Fibroblast of peridontal ligament (primary cell): ENCODE data around the gene TPSAB1.
"Not testable (repeated sequence)": the region's sequence is repeated elsewhere in the genome, so short reads cannot be mapped to it uniquely, and the experiment has no call there.

ENCODE experiments used
- DNase-seq: peaks from one replicate; pipeline ENCODE4 v3.0.0-alpha.2; 2010; ENCODE audit errors: extremely low read depth

TPSAB1 gene

GRCh38 chr16:1247903-1248537 lies 7.5 kb downstream of the TPSAB1 start:
- not testable (repeated sequence) for DNase-seq

- DNase-seq, result not testable (repeated sequence)
Measured at GRCh38 chr16:1249031-1249755, 8.7 kb downstream of the TPSAB1 start.

GRCh38 chr16:1253701-1254364 lies 13.3 kb downstream of the TPSAB1 start:
- not testable (repeated sequence) for DNase-seq

GRCh38 chr16:1254821-1255220 lies 14.3 kb downstream of the TPSAB1 start:
- not testable (repeated sequence) for DNase-seq

DNA sequence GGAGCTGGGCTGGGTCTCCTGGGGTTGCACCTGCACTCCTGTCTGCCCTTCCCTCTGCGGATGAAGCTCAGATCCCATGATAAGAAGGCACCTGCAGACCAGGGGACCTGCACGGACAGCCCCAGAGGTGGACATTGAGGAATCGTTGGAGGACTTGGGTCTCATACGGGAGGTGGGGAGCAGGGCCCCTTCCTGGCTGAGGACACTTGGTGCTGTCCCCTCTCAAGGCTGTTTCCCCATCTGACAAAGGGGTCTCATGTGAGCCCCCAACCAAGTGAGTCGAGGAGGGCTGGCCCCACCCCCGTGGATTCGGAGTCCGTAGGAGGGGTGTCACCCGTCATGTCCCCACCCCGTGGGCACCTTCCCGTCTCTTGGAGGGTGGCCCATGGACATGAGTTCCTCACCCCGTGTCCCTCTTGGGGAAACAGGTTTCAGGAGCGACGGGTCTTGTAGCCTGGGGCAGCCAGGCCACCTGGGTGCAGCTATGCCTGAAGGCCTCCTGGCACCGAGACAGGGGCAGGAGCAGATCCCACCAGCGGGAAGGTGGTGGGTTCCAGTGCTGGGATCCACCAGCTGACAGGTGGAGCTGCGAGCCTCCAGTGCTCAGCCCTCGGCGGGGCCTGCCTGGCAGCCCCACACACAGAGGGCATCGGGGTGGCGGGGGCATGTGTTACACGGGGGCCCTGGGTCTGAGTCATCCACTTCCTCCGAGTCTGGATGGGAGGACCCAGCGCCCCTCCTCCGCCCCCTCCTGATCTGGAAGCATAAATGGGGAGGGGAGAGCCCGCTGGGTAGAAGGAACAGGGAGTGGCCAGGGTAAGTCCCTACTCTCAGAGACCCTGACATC lies 15.0 kb downstream of the TPSAB1 start, which contains the start of gene TPSD1:
Gene TPSD1, plus strand, starts transcription at position 794 of the 847 bp plus-strand sequence. CDS start 212 bp downstream, outside the sequence.
- not testable (repeated sequence) for DNase-seq

DNA sequence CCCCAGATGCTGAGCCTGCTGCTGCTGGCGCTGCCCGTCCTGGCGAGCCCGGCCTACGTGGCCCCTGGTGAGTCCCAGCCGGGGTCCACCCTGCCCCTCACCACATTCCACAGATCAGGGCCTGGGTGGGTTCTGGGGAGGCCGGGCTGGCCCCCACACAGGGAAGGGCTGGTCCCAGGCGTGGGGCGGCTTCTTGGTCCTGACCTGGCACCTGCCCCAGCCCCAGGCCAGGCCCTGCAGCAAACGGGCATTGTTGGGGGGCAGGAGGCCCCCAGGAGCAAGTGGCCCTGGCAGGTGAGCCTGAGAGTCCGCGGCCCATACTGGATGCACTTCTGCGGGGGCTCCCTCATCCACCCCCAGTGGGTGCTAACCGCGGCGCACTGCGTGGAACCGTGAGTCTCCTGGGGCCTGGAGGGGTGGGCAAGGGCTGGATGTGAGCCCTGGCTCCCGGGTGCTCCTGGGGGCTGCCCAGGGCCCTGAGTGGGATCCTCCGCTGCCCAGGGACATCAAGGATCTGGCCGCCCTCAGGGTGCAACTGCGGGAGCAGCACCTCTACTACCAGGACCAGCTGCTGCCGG lies 15.9 kb downstream of the TPSAB1 start:
- DNase-seq, result not testable (repeated sequence)

GRCh38 chr16:1256874-1257322 lies 16.4 kb downstream of the TPSAB1 start:
- DNase-seq, result no peak

DNA sequence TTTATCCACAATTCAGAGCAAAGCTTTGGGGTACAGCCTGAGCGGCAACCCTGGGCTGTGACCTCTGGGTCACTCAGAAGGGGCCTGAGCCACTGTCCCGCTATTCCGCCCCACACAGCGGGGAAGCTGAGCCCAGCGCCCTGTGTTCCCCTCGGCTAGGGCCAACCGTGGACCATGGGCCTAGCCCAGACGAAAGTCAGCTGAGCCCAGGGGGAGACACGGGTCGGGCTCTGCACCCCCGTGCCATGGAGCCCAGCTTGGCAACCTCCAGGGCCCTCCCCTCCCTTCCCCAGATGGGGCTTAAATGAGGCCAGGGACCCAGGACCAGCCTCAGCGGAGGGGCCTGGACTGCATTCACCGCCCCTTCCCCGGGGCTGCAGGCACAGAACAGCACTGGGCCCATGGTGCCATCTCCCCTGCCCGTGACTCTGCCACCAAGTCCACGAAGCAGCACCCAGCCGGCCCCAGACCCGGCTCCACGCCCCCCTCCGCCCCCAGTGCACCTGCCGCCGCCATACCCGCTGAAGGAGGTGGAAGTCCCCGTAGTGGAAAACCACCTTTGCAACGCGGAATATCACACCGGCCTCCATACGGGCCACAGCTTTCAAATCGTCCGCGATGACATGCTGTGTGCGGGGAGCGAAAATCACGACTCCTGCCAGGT lies 17.2 kb downstream of the TPSAB1 start:
- no peak for DNase-seq

GRCh38 chr16:1258225-1258600 lies 17.7 kb downstream of the TPSAB1 start:
- DNase-seq, result no peak

DNA sequence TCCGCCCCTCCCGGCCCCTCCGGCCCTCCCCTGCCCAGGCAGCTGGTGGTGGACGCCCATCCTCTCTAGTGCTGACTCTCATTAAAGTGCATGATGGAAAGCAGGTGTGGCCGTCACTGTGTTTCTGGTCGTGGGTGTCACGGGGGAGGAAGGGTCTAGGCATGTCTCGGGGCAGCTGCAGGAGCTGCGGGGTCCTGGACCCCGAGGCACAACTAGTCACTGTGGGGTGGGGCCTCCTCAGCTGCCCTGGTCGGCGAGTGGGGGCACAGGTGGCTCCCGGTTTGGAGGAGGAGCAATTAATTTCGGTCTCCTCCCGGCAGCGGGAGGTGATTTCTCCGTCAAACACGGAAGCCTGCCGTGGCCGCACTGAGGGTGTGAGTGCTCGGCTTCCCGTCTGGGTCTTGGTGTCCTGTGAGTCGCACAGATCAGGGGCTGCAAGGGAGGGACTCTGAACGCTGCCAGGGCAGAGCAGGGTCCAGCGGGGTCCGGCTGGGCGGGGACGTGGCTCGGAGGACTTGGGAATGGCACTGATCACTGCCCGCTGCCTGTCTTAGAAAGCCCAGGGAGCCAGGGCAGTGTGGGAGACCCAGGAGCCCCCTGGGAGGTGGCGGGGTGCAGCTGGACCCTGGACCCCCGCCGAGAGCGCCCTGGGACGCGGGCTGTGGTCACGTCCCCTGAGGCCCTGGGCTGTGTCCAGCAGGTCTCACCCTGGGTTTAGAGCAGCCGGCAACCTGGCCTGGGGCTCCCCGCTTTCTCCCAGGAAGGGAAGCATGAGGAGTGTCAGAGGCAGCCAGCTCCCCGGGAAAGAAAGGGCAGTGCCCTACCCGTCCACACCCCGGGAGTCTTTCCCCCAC lies 18.6 kb downstream of the TPSAB1 start:
- DNase-seq, result no peak

DNA sequence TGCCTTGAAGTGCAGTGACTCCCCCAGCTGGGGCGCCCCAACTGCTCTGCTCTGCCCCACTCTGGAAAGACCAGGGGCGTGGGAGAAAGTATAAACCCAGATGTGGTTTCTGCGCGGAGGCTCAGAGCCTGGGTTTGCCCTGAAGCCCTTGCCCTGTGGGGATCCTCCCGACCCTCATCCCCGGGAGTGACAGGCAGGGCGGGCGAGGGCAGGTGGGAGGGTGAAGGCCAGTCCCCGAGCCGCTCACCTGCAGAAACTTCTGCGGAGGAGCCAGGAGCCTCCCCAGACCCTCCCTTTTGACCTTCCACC lies 19.2 kb downstream of the TPSAB1 start:
- no peak for DNase-seq

DNA sequence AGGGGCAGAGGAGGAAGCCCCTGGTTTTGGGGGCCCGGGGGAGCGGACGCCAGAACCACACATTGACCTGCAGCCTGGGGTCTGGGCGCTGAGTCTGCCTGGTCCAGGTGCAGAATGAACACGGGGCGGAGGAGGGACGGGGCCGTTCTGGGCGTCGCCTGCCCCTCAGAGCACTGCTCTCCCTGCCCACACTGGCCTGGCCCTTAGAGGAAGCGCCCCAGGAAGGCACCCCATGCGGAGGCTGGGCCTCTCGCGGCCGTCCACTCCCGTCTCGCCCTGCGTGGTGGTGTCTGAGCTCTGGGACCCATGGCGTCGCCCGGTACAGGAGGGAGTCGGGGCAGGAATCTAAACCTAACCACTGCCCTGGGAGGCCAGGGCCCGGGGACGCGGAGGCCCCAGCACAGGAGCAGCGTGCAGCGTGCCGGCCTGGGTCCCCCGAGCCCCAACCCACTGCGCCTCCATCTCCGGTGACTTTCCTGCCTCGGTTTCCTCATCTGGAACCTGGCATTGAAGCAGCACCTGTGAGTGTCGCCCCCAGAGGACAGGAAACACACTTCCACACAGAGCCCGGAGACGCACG lies 19.7 kb downstream of the TPSAB1 start:
- DNase-seq, result no peak

DNA sequence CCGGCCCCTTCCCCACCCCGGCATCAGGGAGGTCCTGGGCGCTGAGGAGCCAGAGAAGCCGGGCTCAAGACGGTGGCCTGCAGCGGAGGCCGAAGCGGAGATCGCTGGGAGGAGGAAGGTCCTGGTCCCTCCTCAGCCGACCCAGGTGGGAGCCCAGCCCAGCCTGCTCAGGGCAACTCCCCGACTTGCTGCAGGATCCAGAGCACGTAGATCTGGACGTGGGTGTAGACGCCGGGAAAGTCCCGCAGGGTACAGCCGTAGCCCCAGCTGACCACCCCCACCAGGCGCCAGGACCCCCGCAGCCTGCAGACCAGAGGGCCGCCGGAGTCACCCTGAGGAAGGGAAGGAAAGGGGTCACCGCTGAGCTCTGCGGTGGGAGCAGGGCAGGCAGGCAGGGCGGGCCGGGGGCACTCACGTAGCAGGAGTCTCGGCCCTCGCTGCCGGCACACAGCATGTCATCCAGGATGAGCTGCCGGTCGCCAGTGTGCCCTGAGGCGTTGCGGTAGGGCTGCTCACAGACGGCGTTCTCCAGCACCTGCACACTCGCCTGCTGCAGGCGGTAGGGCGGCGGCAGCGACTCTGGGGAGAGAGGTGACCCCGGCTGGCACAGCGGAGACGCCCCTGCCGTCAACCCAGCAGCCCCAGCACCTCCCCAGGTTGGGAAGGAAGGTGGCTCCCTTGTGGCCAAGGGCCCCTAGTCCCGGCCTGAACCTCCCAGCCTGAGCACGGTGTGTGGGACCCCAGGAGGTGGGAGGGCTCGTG lies 20.8 kb downstream of the TPSAB1 start:
- DNase-seq, result no peak

DNA sequence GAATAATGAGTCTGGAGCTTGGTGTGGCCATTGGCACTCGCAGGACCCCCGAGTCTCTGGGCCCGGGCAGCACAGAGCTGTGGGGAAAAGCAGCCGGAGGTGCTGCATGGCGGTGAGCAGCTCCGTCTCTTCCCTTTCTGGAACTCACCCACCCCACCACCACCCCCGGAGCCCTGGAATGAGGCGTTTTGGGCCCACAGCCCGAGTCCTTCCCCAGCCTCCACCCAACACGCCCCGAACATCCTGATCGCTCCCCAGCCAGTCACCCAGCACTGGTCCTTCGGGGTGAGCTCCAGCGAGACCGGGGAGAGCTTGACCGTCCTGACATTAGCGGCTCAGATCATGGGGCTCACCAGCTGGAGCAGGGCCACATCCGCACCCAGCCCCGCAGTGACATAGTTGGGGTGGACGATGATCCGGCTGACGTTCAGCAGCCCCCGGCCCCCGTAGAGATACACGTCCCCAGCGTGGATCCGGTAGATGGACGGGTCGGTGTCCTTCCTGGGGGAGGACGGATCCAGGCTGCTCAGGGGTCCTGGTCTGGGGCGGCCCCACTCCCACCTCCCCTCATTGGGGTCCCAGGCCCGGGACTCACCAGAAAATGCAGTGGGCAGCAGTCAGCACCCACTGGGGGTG lies 21.8 kb downstream of the TPSAB1 start:
- no peak for DNase-seq

DNA sequence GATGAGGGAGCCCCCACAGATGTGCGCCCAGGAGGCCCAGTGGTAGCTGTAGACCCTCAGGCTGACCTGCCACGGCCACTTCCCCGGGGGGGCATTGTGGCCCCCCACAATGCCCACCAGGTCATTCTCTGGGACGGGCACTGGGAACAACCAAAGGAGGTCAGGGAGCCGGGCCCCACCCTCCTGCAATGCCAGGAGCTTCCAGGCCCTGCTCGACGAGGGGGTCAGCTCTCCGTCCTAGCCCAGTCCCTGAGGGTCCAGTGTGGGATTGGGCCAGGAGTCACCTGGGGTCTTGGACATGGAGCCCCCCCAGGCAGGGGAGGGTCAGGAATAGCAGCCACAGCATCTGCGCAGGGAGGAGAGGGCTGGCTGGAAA lies 22.3 kb downstream of the TPSAB1 start:
- no peak for DNase-seq

GRCh38 chr16:1263591-1264344 lies 23.3 kb downstream of the TPSAB1 start:
- DNase-seq, result no peak

- no peak for DNase-seq
Measured at GRCh38 chr16:1264345-1265089, 24.0 kb downstream of the TPSAB1 start.
